HCT116 (cell line): ENCODE results near the gene CASTOR1.

Source experiments
- CTCF ChIP-seq, 3 experiments: fragments of 200-600 bp in 1 of 3; sonication (generic) in 1 of 3; IDR thresholded peaks in 2 of 3; conservative IDR thresholded peaks in 1 of 3; 2 replicates each; pipeline ENCODE4 v1.5.1; 2012 to 2017; ENCODE audit warnings: low read depth in 2 of 3, low read length in 2 of 3, antibody characterized with exemption in 1 of 3, borderline replicate concordance in 1 of 3, control low read depth in 1 of 3, mild to moderate bottlenecking in 1 of 3, mixed read lengths in 1 of 3, mixed run types in 1 of 3, moderate library complexity in 1 of 3; ENCODE audit not compliant: insufficient read depth in 1 of 3
- MAX ChIP-seq: IDR thresholded peaks from 2 replicates; pipeline ENCODE4 v1.6.1; 2012

GRCh38 chr22:30270832-30271231 lies 18.5 kb downstream of the CASTOR1 start:
- TF ChIP-seq CTCF (IDR thresholded peaks at IDR 0.05 in 2 of 3, conservative IDR thresholded peaks at IDR 0.05 in 1 of 3; ENCODE audit: borderline replicate concordance in 1 of 3, insufficient read depth in 1 of 3, low read depth in 2 of 3, low read length in 2 of 3) (no peak), MAX (no peak)
